ENCODE results near the gene MRPS14.

DNA sequence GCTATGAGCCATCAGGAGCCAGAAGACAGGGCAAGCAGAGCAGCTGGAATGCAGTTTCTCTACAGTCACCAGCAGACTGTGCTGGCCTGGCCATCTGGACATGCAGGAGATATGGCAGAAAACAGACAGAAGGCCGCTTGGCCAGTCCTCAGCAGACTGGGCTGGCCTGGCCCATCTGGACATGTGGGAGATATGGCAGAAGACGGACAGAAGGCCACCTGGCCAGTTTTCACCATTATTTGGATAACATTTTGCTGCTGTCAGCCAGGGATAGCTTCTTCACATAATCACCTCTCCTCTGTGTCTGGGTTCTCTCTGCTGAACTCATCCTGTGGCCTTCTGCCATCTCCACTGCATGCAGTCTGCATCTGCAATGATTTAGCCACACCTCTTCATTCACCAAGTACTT is 48.5 kb downstream of the MRPS14 start:
- no peak for TF ChIP-seq CTCF (IDR thresholded peaks at IDR 0.05; ENCODE audit: low read depth, low read length, poor library complexity, severe bottlenecking)
- TF ChIP-seq EZH2phosphoT487 (IDR thresholded peaks at IDR 0.05; ENCODE audit: borderline replicate concordance, low read length), result no peak
